Mesenteric fat pad (tissue), 1 donor: ENCODE results near the gene SLC27A5. TPM values are rescaled to one million over a fixed set of nuclear protein-coding genes. Genes with fewer than 3 reads are reported as not detected.
"Not testable (repeated sequence)": the region's sequence is repeated elsewhere in the genome, so short reads cannot be mapped to it uniquely, and the experiment has no call there.

Source experiments
- DNase-seq: peaks from one replicate; pipeline ENCODE4 v3.0.0-alpha.2; 2020; ENCODE audit warnings: low spot score
- microRNA-seq: library from miRNA; unstranded; fragments of <30 nt; microRNA quantifications from one replicate; pipeline ENCODE4 v1.2.0, GENCODE V29; 2020; ENCODE audit warnings: borderline number of aligned reads
- total RNA-seq: library from RNA; stranded (reverse); fragmentation: NEBNext Ultra II Directional; extraction: Animal tissue kit (Norgen Biotek cat#: 25700); gene quantifications from one replicate; pipeline ENCODE4 v1.2.1, GENCODE V29; 2021
- donor health status: DM: yes; HTN: yes; CAD: no.

Gene SLC27A5
- total RNA-seq, 1 donor from 2014 or later, result 6.5 TPM

GRCh38 chr19:58470837-58471543, 40.8 kb downstream of the SLC27A5 start:
- DNase-seq, result not testable (repeated sequence)

DNA sequence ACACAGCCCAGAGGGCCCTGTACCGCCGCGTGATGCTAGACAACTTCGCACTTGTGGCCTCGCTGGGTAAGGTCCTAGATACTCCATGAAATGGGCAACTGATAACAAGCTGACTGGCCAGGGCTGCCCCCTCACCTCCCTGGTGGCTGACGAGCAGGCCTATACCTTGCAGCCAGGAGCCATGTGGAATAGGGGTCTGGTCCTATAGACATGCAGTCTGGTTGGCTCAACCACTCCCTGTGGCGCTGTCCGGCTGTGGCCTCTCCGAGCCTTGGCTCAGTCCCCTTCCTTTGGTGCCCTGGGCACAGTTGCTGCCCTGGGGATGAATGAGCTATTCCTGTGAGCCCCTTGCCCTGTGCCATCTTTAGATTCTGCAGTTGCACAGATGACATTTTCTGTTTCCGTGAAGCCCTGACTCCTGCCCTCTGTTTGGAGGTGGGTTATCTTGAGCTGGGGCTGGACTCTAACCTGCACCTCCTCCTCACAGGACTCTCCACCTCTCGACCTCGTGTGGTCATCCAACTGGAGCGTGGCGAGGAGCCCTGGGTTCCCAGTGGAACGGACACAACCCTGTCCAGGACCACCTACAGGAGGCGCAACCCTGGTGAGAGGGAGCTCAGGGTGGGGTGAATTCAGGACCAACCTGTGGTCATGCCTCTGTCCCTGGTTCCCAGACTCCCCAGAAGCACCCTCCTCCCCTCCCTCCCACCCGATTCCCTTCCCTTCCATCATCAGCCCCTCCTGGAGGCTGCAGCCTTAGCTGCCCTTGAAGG, 42.4 kb downstream of the SLC27A5 start:
- DNase-seq, result no peak

DNA sequence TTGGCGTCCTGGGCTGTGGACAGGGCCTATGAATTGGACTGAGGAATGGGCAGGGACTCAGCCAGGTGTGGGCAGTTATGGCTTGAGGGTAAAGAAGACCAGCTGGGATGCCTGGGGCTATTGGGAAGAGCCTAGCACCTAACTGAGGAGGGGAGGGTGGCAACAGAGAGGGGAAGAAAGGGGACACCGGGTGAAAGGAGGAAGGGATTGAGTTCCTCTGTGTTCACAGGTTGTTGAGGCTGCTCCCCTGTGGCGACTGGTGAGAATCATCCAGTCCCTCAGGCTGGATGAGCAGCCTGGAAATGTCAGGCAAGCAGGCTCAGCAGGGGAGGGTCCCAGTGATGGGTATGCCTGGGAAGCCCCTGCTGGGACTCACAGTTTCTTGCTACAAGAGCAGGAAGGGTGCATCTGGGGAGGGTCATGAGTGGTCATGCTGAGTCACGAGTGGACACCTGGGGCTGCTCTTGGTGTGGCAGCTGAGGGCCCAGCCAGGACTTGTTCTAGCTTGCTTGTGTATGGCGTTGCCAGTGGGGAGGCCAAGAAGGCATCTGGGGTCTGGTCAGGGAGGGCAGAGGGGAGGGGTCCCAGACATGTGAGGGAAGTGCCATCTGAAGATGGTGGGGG, 43.5 kb downstream of the SLC27A5 start:
- DNase-seq, result no peak

DNA sequence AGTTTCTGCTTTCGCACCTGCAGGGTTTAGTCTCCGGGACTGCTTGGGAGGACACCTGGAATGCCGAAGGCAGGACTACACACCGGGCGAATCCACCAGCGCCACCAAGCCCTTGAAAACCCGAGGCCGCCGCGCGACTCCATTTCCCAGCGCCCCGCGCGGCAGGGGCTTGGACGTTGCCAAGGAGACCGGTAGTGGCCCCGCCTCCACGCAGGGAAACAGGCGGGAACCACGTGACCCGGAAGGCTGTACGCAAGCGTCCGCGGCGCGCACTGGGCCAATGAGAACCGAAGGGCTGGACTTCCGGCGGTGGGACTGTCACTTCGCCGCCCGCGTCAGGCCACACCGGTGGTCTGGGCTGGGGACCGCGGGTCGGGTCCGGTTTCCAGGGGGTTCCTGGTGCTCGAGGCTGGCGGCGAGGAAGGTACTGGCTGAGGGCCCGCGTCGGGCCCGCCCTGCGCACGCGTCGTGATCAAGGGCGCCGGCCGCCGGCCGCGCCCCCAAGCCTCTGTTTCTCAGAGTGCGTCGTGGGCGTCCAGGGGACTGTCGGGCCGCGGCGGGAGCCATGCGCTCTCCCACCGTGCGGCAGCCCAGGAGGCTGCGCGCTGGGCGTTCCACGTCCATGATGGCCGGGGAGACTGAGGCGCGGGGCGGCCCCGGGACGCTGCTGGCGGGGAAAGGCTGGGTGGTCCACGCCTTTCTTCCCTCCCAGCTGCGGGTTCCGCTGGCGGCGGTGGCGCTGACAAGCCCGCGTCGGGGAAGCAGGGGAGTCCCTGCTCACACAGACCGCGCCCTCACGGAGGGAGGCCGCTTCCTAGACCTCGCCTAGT, 44.8 kb downstream of the SLC27A5 start, which contains the start of gene ZNF324:
Gene ZNF324 (plus strand): TSS at position 321 of the 830 bp plus-strand sequence. CDS start 2,106 bp downstream, outside the sequence.
- DNase-seq, result peak; percentile 100

GRCh38 chr19:58466089-58466759, 45.6 kb downstream of the SLC27A5 start:
- no peak for DNase-seq

- no peak for DNase-seq
These were observed 51.8 kb downstream of the SLC27A5 start for GRCh38 chr19:58460039-58460438.

DNA sequence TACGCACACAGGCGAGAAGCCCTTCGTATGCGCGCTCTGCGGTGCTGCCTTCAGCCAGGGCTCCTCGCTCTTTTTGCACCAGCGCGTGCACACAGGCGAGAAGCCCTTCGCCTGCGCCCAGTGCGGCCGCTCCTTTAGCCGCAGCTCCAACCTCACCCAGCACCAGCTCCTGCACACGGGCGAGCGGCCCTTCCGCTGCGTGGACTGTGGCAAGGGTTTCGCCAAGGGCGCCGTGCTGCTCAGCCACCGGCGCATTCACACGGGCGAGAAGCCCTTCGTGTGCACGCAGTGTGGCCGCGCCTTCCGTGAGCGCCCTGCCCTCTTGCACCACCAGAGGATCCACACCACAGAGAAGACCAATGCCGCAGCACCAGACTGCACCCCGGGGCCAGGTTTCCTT, 55.7 kb downstream of the SLC27A5 start:
- no peak for DNase-seq

DNA sequence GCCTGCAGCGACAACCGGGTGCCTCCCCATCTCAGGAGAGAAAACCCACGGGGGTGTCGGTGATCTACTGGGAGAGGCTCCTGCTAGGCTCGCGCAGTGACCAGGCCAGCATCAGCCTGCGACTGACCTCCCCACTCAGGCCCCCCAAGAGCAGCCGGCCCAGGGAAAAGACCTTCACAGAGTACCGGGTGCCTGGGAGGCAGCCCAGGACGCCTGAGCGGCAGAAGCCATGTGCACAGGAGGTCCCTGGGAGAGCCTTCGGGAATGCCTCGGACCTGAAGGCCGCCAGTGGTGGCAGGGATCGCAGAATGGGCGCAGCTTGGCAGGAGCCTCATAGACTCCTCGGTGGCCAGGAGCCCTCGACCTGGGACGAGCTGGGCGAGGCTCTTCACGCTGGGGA, 56.5 kb downstream of the SLC27A5 start:
- DNase-seq, result no peak

DNA sequence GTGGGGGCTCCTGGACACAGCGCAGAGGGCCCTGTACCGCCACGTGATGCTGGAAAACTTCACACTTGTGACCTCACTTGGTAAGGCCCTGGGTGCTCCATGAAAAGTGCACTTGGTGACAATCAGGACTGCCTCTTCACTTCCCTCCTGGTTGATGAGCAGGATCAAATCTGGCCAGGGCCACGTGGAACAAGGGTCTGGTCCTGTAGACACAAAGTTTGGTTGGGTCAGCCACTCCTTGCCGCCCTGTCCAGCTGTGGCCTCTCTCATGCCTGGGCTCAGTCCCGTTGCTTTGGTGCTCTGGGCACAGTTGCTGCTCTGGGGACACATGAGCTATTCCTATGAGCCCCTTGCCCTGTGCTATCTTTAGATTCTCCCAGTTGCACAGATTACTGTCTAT, 58.0 kb downstream of the SLC27A5 start:
- no peak for DNase-seq

DNA sequence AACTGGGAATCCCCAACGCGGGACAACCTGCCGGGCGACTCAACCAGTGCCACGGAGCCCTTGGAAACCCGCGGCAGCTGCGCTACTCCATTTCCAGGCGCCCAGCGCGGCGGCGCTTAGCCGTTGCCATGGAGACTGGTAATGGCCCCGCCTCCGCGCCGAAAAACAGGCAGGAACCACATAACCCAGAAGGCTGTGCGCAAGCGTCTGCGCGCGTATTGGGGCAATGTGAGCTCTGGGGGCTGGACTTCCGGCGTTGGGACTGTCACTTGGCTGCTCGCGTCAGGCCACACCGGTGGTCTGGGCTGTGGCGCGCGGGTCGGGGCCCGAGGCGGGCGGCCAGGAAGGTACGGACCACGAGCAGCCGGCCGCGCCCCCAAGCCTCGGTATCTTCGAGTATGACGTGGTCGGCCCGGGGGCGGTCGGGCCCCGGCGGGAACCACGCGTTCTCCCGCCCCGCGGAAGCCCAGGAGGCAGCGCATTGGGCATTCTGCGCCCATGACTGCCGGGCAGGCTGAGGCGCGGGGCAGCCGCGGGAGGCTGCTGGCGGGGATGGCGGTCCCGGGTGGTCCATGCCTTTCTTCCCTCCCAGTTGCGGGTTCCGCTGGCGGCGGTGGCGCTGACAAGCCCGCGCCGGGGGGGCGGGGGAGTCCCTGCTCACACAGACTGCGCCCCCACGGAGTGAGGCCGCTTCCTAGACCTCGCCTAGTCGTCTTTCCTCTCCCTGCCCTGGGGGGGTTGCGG, 60.3 kb downstream of the SLC27A5 start, which contains the start of gene ZNF324B:
Gene ZNF324B (plus strand): TSS at position 265 of the 744 bp plus-strand sequence. CDS start 2,080 bp downstream, outside the sequence.
- peak; percentile 99 for DNase-seq

GRCh38 chr19:58450856-58451357, 60.9 kb downstream of the SLC27A5 start:
- DNase-seq, result no peak

DNA sequence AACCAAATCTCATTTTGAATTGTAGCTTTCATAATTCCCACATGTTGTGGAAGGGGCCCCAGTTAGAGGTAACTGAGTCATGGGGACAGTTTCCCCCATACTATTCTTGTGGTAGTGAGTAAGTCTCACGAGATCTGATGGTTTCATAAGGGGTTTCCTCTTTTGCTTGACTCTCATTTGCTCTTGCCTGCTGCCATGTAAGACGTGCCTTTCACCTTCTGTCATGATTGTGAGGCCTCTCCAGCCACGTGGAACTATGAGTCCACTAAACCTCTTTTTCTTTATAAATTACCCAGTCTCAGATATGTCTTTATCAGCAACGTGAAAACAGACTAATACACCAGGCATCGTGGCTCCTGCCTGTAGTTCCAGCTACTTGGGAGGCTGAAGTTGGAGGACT, 61.8 kb downstream of the SLC27A5 start:
- not testable (repeated sequence) for DNase-seq

DNA sequence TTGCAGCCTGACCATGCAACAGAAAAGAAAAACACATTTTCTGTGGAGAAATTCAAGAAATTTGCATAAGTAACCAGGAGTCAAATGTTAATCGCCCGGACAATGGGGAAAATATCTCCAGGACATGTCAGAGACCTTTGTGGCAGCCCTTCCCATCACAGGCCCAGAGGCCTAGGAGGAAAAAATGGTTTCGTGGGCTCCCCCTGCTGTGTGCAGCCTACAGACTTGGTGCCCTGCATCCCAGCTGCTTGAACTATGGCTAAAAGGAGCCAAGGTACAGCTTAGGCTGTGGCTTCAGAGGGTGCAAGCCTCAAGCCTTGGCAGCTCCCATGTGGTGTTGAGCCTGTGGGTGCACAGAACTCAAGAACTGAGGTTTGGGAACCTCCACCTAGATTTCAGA, 62.9 kb downstream of the SLC27A5 start:
- not testable (repeated sequence) for DNase-seq

Small RNAs within 50 kb of the gene (microRNA-seq; reads per million reads assigned to microRNA genes)
- not detected for gene MIR6807

Other genes starting within 250 kb of the SLC27A5 start
- gene ZNF8, start 233.0 kb downstream of the SLC27A5 start, total RNA-seq, result 5.1 TPM
- 30.6 TPM for gene ERVK3-1, start 206.6 kb downstream of the SLC27A5 start, total RNA-seq
- 2.5 TPM for gene ZSCAN22, start 185.0 kb downstream of the SLC27A5 start, total RNA-seq
- 8.4 TPM for gene A1BG, start 158.5 kb downstream of the SLC27A5 start, total RNA-seq
- gene ZNF497, start 149.2 kb downstream of the SLC27A5 start, total RNA-seq, result 0.19 TPM
- gene ZNF837, start 131.0 kb downstream of the SLC27A5 start, total RNA-seq, result 0.48 TPM
- 673 TPM for gene RPS5, start 124.7 kb downstream of the SLC27A5 start, total RNA-seq
- not detected for gene RNF225, start 116.3 kb downstream of the SLC27A5 start, total RNA-seq
- 15.4 TPM for gene ZNF584, start 103.3 kb downstream of the SLC27A5 start, total RNA-seq
- 4.0 TPM for gene ZNF132, start 71.8 kb downstream of the SLC27A5 start, total RNA-seq
- gene ZNF324B, start 60.4 kb downstream of the SLC27A5 start, total RNA-seq, result 5.2 TPM
- 6.7 TPM for gene ZNF324, start 44.9 kb downstream of the SLC27A5 start, total RNA-seq
- gene ZNF446, start 35.6 kb downstream of the SLC27A5 start, total RNA-seq, result 5.6 TPM
- gene ZBTB45, start 7.8 kb upstream of the SLC27A5 start, total RNA-seq, result 11.8 TPM
- gene TRIM28, start 32.1 kb upstream of the SLC27A5 start, total RNA-seq, result 185 TPM
- 116 TPM for gene CHMP2A, start 43.1 kb upstream of the SLC27A5 start, total RNA-seq
- 69.4 TPM for gene UBE2M, start 46.6 kb upstream of the SLC27A5 start, total RNA-seq
- 16.2 TPM for gene MZF1, start 61.3 kb upstream of the SLC27A5 start, total RNA-seq